IMR-90 (cell line): ENCODE results near the gene TMEM8B. TPM values are rescaled to one million over a fixed set of nuclear protein-coding genes. Genes with fewer than 3 reads are reported as not detected.
"Not testable (repeated sequence)": the region's sequence is repeated elsewhere in the genome, so short reads cannot be mapped to it uniquely, and the experiment has no call there.

Experiments used
- ATAC-seq: fragments of 200-7000 bp; cut with Tn5 transposase; 2 replicates; pipeline ENCODE4 v1.9.1; 2020; ENCODE audit warnings: low read depth, mild to moderate bottlenecking, moderate library complexity
- BruUV-seq: library from RNA; stranded (reverse); fragments of 400-500 nt; replicated peaks from 2 replicates; lab custom pipeline; 2021; lab: Mats Ljungman, UMichigan
- CTCF ChIA-PET: fragments of 300-600 bp; formaldehyde crosslinking; extraction: SDS; loops from one replicate; lab custom pipeline; 2021; ENCODE audit warnings: antibody characterized with exemption; lab: Yijun Ruan, JAX
- POLR2A ChIA-PET: fragments of 300-600 bp; sonication (Branson Sonifier 250); formaldehyde crosslinking; loops from one replicate; lab custom pipeline; 2022; ENCODE audit warnings: antibody characterized with exemption; ENCODE audit not compliant: unreplicated experiment; lab: Charles Lee
- DNase-seq: peaks from one replicate; pipeline ENCODE4 v3.0.0; 2013
- H2AFZ ChIP-seq: replicated peaks from 2 replicates; pipeline ENCODE3; 2013; ENCODE audit warnings: low read length, mild to moderate bottlenecking; ENCODE audit not compliant: poor library complexity
- H2AK5ac ChIP-seq: 2 replicates; pipeline ENCODE4 v1.6.1; 2013; ENCODE audit warnings: low read depth, low read length, inconsistent platforms
- H2AK9ac ChIP-seq: replicated peaks from 2 replicates; pipeline ENCODE3; 2013; ENCODE audit warnings: mild to moderate bottlenecking, low read depth, low read length, moderate library complexity; ENCODE audit not compliant: poor library complexity
- H2BK120ac ChIP-seq: 2 replicates; pipeline ENCODE4 v1.6.1; 2013; ENCODE audit warnings: low read depth, low read length, inconsistent platforms
- H2BK15ac ChIP-seq: 3 replicates; pipeline ENCODE4 v1.6.1; 2013; ENCODE audit warnings: low read depth, low read length, inconsistent platforms
- H2BK20ac ChIP-seq: 2 replicates; pipeline ENCODE4 v1.6.1; 2013; ENCODE audit warnings: low read depth, mild to moderate bottlenecking, inconsistent platforms, low read length, moderate library complexity
- H2BK5ac ChIP-seq: 2 replicates; pipeline ENCODE4 v1.6.1; 2013; ENCODE audit warnings: mild to moderate bottlenecking, low read depth, low read length, inconsistent platforms; ENCODE audit not compliant: poor library complexity, severe bottlenecking
- H3K14ac ChIP-seq: replicated peaks from 2 replicates; pipeline ENCODE4 v1.6.1; 2013; ENCODE audit warnings: low read depth, low read length, inconsistent platforms
- H3K18ac ChIP-seq: 2 replicates; pipeline ENCODE4 v1.6.1; 2013; ENCODE audit warnings: low read depth, low read length, control low read depth
- H3K23ac ChIP-seq: 2 replicates; pipeline ENCODE4 v1.6.1; 2013; ENCODE audit warnings: low read depth, low read length, inconsistent platforms
- H3K27ac ChIP-seq: 2 replicates; pipeline ENCODE4 v1.5.1; 2013; ENCODE audit warnings: mild to moderate bottlenecking, control low read depth, low read length; ENCODE audit not compliant: insufficient read depth
- H3K27me3 ChIP-seq: 2 replicates; pipeline ENCODE4 v1.6.1; 2013; ENCODE audit warnings: low read length; ENCODE audit not compliant: control insufficient read depth, insufficient read depth
- H3K36me3 ChIP-seq: 2 replicates; pipeline ENCODE4 v1.6.1; 2013; ENCODE audit warnings: low read length, mixed read lengths; ENCODE audit not compliant: control insufficient read depth, insufficient read depth
- H3K4ac ChIP-seq: 2 replicates; pipeline ENCODE4 v1.6.1; 2013; ENCODE audit warnings: low read depth, low read length, inconsistent platforms
- H3K4me1 ChIP-seq: 2 replicates; pipeline ENCODE4 v1.6.1; 2013; ENCODE audit warnings: low read length, mixed read lengths; ENCODE audit not compliant: control insufficient read depth, insufficient read depth
- H3K4me2 ChIP-seq: 2 replicates; pipeline ENCODE4 v1.6.1; 2013; ENCODE audit warnings: low read depth, mild to moderate bottlenecking, control low read depth, low read length, moderate library complexity
- H3K4me3 ChIP-seq: 2 replicates; pipeline ENCODE4 v1.5.1; 2013; ENCODE audit warnings: low read depth, mild to moderate bottlenecking, control low read depth, low read length, moderate library complexity; ENCODE audit not compliant: insufficient read depth
- H3K56ac ChIP-seq: 2 replicates; pipeline ENCODE4 v1.6.1; 2013; ENCODE audit warnings: low read length, inconsistent platforms; ENCODE audit not compliant: insufficient read depth; ENCODE audit errors: extremely low read depth
- H3K79me1 ChIP-seq, 2 experiments: 2 replicates each; pipeline ENCODE4 v1.6.1; 2013; ENCODE audit warnings: low read length in 2 of 2, inconsistent platforms in 1 of 2, low read depth in 1 of 2
- H3K9ac ChIP-seq: 2 replicates; pipeline ENCODE4 v1.6.1; 2013; ENCODE audit warnings: low read depth, low read length, control low read depth
- H3K9me1 ChIP-seq: 2 replicates; pipeline ENCODE4 v1.6.1; 2013; ENCODE audit warnings: low read length, inconsistent platforms; ENCODE audit not compliant: insufficient read depth
- H3K9me3 ChIP-seq: 2 replicates; pipeline ENCODE4 v1.6.1; 2013; ENCODE audit warnings: low read length; ENCODE audit not compliant: control insufficient read depth, insufficient read depth
- H4K20me1 ChIP-seq: 2 replicates; pipeline ENCODE4 v1.6.1; 2013; ENCODE audit warnings: low read length, inconsistent platforms; ENCODE audit not compliant: insufficient read depth
- H4K5ac ChIP-seq: 2 replicates; pipeline ENCODE4 v1.6.1; 2013; ENCODE audit warnings: mild to moderate bottlenecking, low read depth, low read length, control low read depth
- H4K8ac ChIP-seq, 2 experiments: 2 replicates each; pipeline ENCODE4 v1.6.1; 2013; ENCODE audit warnings: low read depth in 2 of 2, low read length in 2 of 2, control low read depth in 1 of 2, inconsistent platforms in 1 of 2
- H4K91ac ChIP-seq: 2 replicates; pipeline ENCODE4 v1.6.1; 2013; ENCODE audit warnings: low read depth, low read length, inconsistent platforms; ENCODE audit not compliant: insufficient read depth
- WGBS, 2 experiments: methylation state at CpG; one replicate each; pipeline versions ENCODE4 v1.1.5 to v1.1.7; 2013; ENCODE audit warnings: missing lambda C conversion rate in 2 of 2; ENCODE audit not compliant: insufficient read length in 1 of 2; ENCODE audit errors: extremely low coverage in 2 of 2; 5-methylcytosine and 5-hydroxymethylcytosine counted together
- dilution Hi-C: fragments of 300-500 bp; cut with HindIII; formaldehyde crosslinking; loops from one replicate; pipeline ENCODE4 v1.14.3; 2018; ENCODE audit warnings: low sequenced_read_pairs; ENCODE audit not compliant: unreplicated experiment
- in situ Hi-C: fragments of 300-500 bp; cut with MboI; formaldehyde crosslinking; loops from 3 replicates; pipeline ENCODE4 v1.14.3; 2019; ENCODE audit warnings: low sequenced_read_pairs, inconsistent platforms, mixed read lengths
- intact Hi-C: fragments of 100-400 bp; cut with micrococcal nuclease; formaldehyde crosslinking; loops from 2 replicates; pipeline ENCODE4 v1.10.0; 2022
- polyA plus RNA-seq, 3 experiments: library from polyadenylated mRNA; depleted of rRNA; stranded (reverse); fragments of >200 nt; gene quantifications; 2 replicates each; pipeline ENCODE4 v1.2.3, GENCODE V29; 2012; ENCODE audit warnings: low replicate concordance in 1 of 3
- total RNA-seq: library from RNA; depleted of rRNA; stranded (reverse); fragments of >200 nt; gene quantifications from 2 replicates; pipeline ENCODE4 v1.2.3, GENCODE V29; 2012

Gene TMEM8B
- total and polyA plus RNA-seq, 2 of the 4 experiments (the other 2 are of a cell fraction): 0.72 to 8.3 TPM

GRCh38 chr9:35884908-35885307, 55.9 kb downstream of the TMEM8B start:
- H3K4me1 ChIP-seq, H3K36me3 ChIP-seq, H3K9me1 ChIP-seq, H3K27me3 ChIP-seq, H2AK5ac ChIP-seq, intact Hi-C loops, H4K8ac ChIP-seq, H3K56ac ChIP-seq, BruUV-seq, H3K9me3 ChIP-seq, DNase-seq, H3K27ac ChIP-seq, H3K18ac ChIP-seq, H4K5ac ChIP-seq, dilution Hi-C loops, ATAC-seq, POLR2A ChIA-PET, H4K91ac ChIP-seq, H2BK15ac ChIP-seq, H3K79me1 ChIP-seq, H2BK5ac ChIP-seq, H3K9ac ChIP-seq, H3K4me3 ChIP-seq, H2BK120ac ChIP-seq, H3K14ac ChIP-seq, H2AFZ ChIP-seq, H2AK9ac ChIP-seq, H3K4me2 ChIP-seq, H3K23ac ChIP-seq, H2BK20ac ChIP-seq, H4K20me1 ChIP-seq, H3K4ac ChIP-seq: not testable (repeated sequence)
- WGBS, 2 experiments: no CpG with 5 or more reads among the region's 3 CpGs
- CTCF ChIA-PET: interaction anchor here (0.7 to 1.2 kb wide), 2 partner anchors 59 to 320 kb away, joined by 3 read pairs; no protein-coding TSS in a partner anchor
- in situ Hi-C loops: loop anchor here (5.0 to 10.0 kb wide), 2 partner anchors 60 to 108 kb away; no protein-coding TSS in a partner anchor
